WI38 (cell line): ENCODE measurements around the gene RAB29.

Experiments used
- H3K4me3 ChIP-seq: 2 replicates; pipeline ENCODE4 v1.5.1; 2011; ENCODE audit warnings: low read depth, mild to moderate bottlenecking, control low read depth, low read length
- TF ChIP-seq, protein P1 (sequence below): IDR thresholded peaks from 2 replicates; pipeline ENCODE4 v1.5.1; 2012; ENCODE audit warnings: low read depth, mild to moderate bottlenecking, control low read depth, low read length

RAB29 gene

DNA sequence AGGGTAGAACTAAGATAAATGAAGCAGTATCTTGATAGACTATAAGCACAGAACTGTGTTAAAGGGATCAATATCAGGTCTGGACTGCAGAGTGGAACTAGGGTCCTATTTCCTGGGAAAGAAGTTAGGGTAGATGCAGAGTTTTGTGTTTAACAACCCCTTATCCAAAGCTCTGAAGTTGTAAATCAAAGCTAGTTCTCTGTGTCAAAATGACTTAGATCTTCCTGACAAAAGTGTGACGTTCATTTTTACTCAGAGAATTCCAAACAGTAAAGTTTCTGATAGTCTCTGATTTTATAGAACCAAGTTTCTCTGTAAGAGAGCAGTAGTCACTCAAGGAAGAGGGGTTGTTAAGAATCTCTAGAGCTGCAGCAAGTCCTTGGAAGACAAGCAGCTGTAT is 33.6 kb downstream of the RAB29 start:
- no peak overlapping the region for H3K4me3 ChIP-seq
- TF ChIP-seq, protein P1, sequence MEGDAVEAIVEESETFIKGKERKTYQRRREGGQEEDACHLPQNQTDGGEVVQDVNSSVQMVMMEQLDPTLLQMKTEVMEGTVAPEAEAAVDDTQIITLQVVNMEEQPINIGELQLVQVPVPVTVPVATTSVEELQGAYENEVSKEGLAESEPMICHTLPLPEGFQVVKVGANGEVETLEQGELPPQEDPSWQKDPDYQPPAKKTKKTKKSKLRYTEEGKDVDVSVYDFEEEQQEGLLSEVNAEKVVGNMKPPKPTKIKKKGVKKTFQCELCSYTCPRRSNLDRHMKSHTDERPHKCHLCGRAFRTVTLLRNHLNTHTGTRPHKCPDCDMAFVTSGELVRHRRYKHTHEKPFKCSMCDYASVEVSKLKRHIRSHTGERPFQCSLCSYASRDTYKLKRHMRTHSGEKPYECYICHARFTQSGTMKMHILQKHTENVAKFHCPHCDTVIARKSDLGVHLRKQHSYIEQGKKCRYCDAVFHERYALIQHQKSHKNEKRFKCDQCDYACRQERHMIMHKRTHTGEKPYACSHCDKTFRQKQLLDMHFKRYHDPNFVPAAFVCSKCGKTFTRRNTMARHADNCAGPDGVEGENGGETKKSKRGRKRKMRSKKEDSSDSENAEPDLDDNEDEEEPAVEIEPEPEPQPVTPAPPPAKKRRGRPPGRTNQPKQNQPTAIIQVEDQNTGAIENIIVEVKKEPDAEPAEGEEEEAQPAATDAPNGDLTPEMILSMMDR, result no peak

DNA sequence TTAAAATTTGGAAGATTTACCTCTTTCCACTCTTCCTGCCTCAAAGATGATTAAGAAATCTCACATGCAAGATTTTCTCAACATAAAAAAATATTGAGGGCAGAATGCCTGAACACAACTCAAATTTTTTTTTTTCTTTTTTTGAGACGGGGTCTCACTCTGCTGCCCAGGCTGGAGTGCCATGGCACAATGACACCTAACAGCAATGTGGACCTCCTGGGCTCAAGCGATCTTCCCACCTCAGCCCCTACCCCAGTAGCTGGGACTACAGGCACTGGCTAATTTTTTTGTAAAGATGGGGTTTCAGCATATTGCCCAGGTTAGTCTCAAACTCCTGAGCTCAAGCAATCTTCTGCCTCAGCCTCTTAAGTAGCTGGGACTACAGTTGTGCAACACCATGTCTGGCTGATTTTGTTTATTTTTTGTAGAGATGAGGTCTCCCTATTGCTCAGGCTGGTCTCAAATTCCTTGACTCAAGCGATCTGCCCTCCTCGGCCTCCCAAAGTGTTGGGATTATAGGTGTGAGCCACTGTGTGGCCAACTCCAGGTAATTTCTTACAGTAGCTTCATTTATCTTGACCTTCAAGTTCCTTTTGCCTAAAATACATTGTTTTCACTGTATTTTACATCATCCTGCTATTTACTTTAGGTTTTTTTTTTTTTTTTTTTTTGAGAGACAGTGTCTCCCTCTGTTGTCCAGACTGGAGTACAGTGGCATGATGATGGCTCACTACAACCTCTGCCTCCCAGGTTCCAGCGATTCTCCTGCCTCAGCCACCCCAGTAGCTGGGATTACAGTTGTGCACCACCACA is 35.7 kb downstream of the RAB29 start:
- TF ChIP-seq, protein P1, result no peak

DNA sequence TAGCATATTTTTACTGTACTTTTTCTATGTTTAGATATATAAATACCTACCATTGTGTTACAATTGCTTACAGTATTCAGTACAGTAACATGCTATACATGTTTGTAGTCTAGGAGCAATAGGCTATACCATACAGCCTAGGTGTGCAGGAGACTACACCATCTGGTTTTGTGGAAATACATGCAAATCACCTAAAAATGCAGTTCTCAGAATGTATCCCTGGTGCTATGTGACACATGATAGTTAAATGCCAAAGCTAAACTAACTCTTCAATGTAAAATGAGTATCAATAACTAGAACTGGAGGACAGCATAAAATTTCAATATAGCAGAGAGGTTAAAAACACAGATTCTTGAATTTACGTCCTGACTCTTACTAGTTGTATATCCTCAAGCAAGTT is 40.1 kb downstream of the RAB29 start:
- TF ChIP-seq, protein P1, result no peak

More for the DNA sequence above, 35.7 kb downstream of the RAB29 start:
- no peak overlapping the region for H3K4me3 ChIP-seq

DNA sequence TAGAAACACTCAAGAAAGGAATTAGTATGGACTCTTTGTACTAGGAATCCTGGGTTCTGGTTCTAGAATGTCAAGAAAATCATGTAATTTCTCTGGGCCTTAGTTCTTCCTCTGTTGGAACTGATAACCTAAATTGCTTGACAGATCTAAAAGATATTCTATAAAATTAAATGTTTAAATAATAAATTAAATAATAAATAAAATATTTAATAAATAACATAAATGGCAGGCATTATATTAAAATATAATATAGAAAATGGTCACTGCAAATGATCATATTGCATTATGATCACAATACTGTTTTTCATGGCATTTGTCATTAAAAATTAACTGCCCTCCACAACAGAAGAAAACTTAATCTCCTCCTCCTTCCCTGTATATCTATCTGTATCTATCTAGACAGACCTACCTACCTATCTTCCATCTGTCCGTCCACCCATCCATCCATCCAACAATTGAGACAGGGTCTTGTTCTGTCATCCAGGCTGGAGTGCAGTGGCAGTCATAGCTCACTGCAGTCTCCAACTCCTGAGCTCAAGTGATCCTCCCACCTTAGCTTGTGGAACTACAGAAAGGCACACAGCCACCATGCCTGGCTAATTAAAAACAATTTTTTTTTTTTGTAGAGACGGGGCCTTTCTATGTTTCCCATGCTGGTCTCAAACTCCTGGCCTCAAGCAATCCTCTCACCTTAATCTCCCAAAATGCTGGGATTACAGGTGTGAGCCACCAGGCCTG is 41.7 kb downstream of the RAB29 start:
- TF ChIP-seq, protein P1, result no peak

More for the DNA sequence above, 40.1 kb downstream of the RAB29 start:
- H3K4me3 ChIP-seq, result no peak overlapping the region

DNA sequence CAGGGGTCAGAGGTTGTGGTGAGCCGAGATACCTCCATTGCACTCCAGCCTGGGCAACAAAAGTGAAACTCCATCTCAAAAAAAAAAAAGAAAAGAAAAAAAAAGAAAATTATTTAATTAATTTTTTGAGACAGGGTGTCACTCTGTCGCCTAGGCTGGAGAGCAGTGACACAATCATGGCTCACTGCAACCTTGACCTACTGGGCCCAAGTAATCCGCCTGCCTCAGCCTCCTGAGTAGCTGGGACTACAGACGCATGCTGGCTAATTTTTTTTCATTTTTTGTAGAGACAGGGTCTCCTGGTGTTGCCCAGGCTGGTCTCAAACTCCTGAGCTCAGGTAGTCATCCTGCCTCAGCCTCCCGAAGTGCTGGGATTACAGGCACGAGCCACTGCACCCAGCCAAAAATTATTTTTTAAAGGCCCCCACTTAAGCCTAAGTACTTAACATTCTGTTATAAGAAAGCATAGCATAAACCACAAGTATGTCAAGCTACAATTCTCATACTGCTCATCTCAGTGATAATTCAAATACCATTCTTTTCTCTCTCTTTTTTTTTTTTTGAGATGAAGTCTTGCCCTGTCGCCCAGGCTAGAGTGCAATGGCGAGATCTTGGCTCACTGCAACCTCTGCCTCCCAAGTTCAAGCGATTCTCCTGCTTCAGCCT is 45.2 kb downstream of the RAB29 start:
- H3K4me3 ChIP-seq, result no peak overlapping the region
- TF ChIP-seq, protein P1, result no peak

More for the DNA sequence above, 41.7 kb downstream of the RAB29 start:
- no peak overlapping the region for H3K4me3 ChIP-seq

DNA sequence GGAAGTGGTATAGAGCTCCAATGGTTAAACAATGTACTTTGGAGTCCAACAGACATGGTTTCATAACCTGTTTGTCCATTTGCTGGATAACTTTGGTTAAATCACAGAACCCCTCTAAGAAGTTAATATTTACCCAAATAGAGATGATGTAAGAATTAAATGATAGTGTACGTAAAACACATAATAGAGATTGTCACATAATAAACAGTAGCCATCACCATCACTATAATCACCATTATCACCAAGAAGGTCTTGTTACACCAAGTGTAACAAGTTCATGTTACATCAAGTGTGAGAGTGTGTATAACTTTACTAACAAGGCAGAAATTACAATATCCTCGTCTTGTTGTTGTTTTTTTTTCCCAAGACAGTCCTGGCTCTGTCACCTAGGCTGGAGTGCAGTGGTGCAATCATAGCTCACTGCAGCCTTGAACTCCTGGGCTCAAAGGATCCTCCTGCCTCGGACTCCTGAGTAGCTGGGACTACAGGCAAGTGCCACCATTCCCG is 48.6 kb downstream of the RAB29 start:
- no peak overlapping the region for H3K4me3 ChIP-seq
- TF ChIP-seq, protein P1, result no peak
